ENCODE data around the gene CDKL4.
"Not testable (repeated sequence)": the region's sequence is repeated elsewhere in the genome, so short reads cannot be mapped to it uniquely, and the experiment has no call there.

The CDKL4 gene

GRCh38 chr2:39243469-39244123, at the start of gene CDKL4:
Gene CDKL4 (minus strand): TSS chr2:39243970.
- DNase-seq, result no peak

- no peak for DNase-seq
Measured at GRCh38 chr2:39290433-39290832, 46.7 kb upstream of the CDKL4 start.

- no peak for DNase-seq
Measured at GRCh38 chr2:39289609-39290008, 45.8 kb upstream of the CDKL4 start.

GRCh38 chr2:39283561-39283960, 39.8 kb upstream of the CDKL4 start:
- no peak for DNase-seq

- DNase-seq, result no peak
Measured at GRCh38 chr2:39281391-39281790, 37.6 kb upstream of the CDKL4 start.

GRCh38 chr2:39275016-39275415, 31.2 kb upstream of the CDKL4 start:
- no peak for DNase-seq

- DNase-seq, result no peak
Measured at GRCh38 chr2:39269941-39270340, 26.2 kb upstream of the CDKL4 start.

GRCh38 chr2:39266916-39267434, 23.2 kb upstream of the CDKL4 start:
- DNase-seq, result no peak

- no peak for DNase-seq
Measured at GRCh38 chr2:39266139-39266805, 22.5 kb upstream of the CDKL4 start.

- DNase-seq, result no peak
Measured at GRCh38 chr2:39265315-39265714, 21.5 kb upstream of the CDKL4 start.

- DNase-seq, result no peak
Measured at GRCh38 chr2:39264733-39265132, 21.0 kb upstream of the CDKL4 start.

- no peak for DNase-seq
Measured at GRCh38 chr2:39260087-39260486, 16.3 kb upstream of the CDKL4 start.

- DNase-seq, result no peak
Measured at GRCh38 chr2:39256040-39256439, 12.3 kb upstream of the CDKL4 start.

- no peak for DNase-seq
Measured at GRCh38 chr2:39252888-39253518, 9.2 kb upstream of the CDKL4 start.

GRCh38 chr2:39247512-39248043, 3.8 kb upstream of the CDKL4 start:
- DNase-seq, result no peak

GRCh38 chr2:39246382-39246980, 2.7 kb upstream of the CDKL4 start:
- DNase-seq, result no peak

GRCh38 chr2:39244963-39245625, 1.3 kb upstream of the CDKL4 start:
- DNase-seq, result peak; percentile 32

- not testable (repeated sequence) for DNase-seq
Measured at GRCh38 chr2:39244241-39244862, 582 bp upstream of the CDKL4 start.

- DNase-seq, result no peak
Measured at GRCh38 chr2:39241588-39241987, 2.2 kb downstream of the CDKL4 start.

GRCh38 chr2:39240758-39241157, 3.0 kb downstream of the CDKL4 start:
- DNase-seq, result no peak

- no peak for DNase-seq
Measured at GRCh38 chr2:39234754-39235153, 9.0 kb downstream of the CDKL4 start.

- DNase-seq, result no peak
Measured at GRCh38 chr2:39232141-39232540, 11.6 kb downstream of the CDKL4 start.
